Tibial nerve (tissue), 4 donors: ENCODE measurements around the gene XRCC4.

ENCODE experiments used
- CTCF ChIP-seq, 5 experiments: fragments of 200-600 bp in 3 of 5; fragments of 450-650 bp in 2 of 5; sonication (generic) in 3 of 5; IDR thresholded peaks; one replicate each; pipeline ENCODE4 v1.5.1; 2016 to 2019; ENCODE audit warnings: antibody characterized with exemption in 5 of 5, mild to moderate bottlenecking in 3 of 5, moderate library complexity in 2 of 5
- EP300 ChIP-seq, 2 donors: sonication (generic); formaldehyde crosslinking; IDR thresholded peaks; one replicate each; pipeline ENCODE4 v1.6.1; 2017; ENCODE audit warnings: antibody characterized with exemption in 2 of 2, mild to moderate bottlenecking in 1 of 2
- POLR2A ChIP-seq, 2 donors: fragments of 450-650 bp; IDR thresholded peaks; one replicate each; pipeline ENCODE4 v1.6.1; 2017; ENCODE audit warnings: antibody characterized with exemption in 2 of 2, mild to moderate bottlenecking in 2 of 2, moderate library complexity in 2 of 2

- TF ChIP-seq CTCF (IDR thresholded peaks at IDR 0.05): no peak
- TF ChIP-seq POLR2A (IDR thresholded peaks at IDR 0.05): no peak
- no peak for TF ChIP-seq EP300 (IDR thresholded peaks at IDR 0.05)
These were observed 38.4 kb upstream of the XRCC4 start for GRCh38 chr5:83038924-83039323.
